HUES6 (cell line): ENCODE results near the gene GIGYF2.
"Not testable (repeated sequence)": the region's sequence is repeated elsewhere in the genome, so short reads cannot be mapped to it uniquely, and the experiment has no call there.

ENCODE experiments used
- H3K27ac ChIP-seq: 2 replicates; pipeline ENCODE4 v1.7.0; 2013; ENCODE audit warnings: low read depth, mild to moderate bottlenecking, low read length, inconsistent platforms
- H3K27me3 ChIP-seq: 2 replicates; pipeline ENCODE4 v1.6.1; 2013; ENCODE audit warnings: low read length; ENCODE audit not compliant: control insufficient read depth, insufficient read depth
- H3K36me3 ChIP-seq: 2 replicates; pipeline ENCODE4 v1.6.1; 2013; ENCODE audit warnings: low read length; ENCODE audit not compliant: control insufficient read depth, insufficient read depth
- H3K4me1 ChIP-seq: 2 replicates; pipeline ENCODE4 v1.6.1; 2013; ENCODE audit warnings: low read length; ENCODE audit not compliant: control insufficient read depth, insufficient read depth
- H3K4me3 ChIP-seq: 2 replicates; pipeline ENCODE4 v1.5.1; 2013; ENCODE audit warnings: low read depth, low read length
- H3K9ac ChIP-seq: one replicate; pipeline ENCODE4 v1.6.1; 2013; ENCODE audit warnings: mild to moderate bottlenecking, low read length
- H3K9me3 ChIP-seq: 2 replicates; pipeline ENCODE4 v1.6.1; 2013; ENCODE audit warnings: low read depth, low read length; ENCODE audit not compliant: control insufficient read depth, insufficient read depth

The GIGYF2 gene

DNA sequence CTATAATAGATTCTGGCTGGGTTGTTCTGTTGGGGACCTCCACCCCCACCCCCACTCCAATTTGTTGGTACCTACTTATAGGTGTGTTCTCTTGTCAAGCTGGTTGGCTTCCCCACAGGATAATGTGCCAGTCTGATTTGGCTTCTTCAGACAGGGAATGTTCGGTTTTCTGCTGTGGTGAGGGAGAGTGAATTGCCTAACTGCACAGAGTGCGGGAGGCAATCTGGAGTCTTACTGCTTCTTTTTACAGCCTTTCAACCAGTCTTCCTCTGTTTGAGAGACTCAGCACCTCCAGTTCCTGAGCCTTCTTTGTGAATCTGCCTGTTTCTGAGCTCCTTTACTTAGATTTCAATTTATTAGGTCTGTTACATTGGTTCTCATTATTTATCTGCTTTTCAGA lies 145.6 kb downstream of the GIGYF2 start:
- no peaks in the 10 kb centered on the region for H3K27me3 ChIP-seq
- H3K9ac ChIP-seq: no peak overlapping the region
- peaks cover 9% of the 10 kb centered on the region for H3K4me1 ChIP-seq
- H3K36me3 ChIP-seq: peaks cover 79% of the 10 kb centered on the region
- no peak overlapping the region for H3K4me3 ChIP-seq
- H3K27ac ChIP-seq: no peak overlapping the region; the same call in 1 of the 2 replicates
- no peaks in the 10 kb centered on the region for H3K9me3 ChIP-seq

DNA sequence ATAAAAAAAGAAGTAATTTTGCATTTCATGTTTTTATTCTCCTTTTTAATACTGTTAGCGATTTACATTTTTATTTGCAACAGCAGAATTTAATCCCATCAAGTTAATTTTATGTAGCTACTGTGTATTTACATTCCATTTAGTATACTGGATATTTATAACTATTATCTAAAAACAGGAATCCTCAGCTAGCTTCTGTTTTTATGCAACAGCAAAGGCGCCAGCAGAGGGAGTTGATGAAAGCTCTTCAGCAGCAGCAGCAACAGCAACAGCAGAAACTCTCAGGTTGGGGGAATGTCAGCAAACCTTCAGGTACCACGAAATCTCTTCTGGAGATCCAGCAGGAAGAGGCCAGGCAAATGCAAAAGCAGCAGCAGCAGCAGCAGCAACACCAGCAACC lies 146.7 kb downstream of the GIGYF2 start:
- Histone ChIP-seq H3K9me3 (no peaks in the 10 kb centered on the region), H3K4me3 (no peak overlapping the region), H3K27me3 (no peaks in the 10 kb centered on the region), H3K36me3 (peaks cover 85% of the 10 kb centered on the region), H3K4me1 (no peaks in the 10 kb centered on the region), H3K27ac (no peak overlapping the region), H3K9ac (no peak overlapping the region)

DNA sequence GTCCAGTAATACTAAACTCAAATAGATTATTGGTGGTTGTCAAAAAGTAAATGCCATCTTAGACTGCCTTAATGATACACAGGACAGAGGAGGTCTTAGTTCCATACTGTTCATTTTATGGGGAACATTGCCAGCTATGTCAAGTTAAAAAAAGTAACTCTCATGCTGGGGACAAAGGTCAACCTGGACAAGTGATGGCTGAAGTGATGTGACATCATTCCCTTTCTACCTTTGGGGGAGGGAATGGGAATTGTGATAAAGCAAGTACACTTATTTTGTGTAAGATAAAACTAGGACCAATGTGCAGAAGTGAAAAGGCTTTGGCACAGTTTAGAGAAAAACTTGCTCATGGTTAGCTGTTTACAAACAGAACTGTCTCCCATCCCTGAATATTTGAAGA lies 148.9 kb downstream of the GIGYF2 start:
- H3K36me3 ChIP-seq: peaks cover 87% of the 10 kb centered on the region
- H3K9me3 ChIP-seq: no peaks in the 10 kb centered on the region
- no peaks in the 10 kb centered on the region for H3K4me1 ChIP-seq
- H3K4me3 ChIP-seq: no peak overlapping the region
- H3K9ac ChIP-seq: no peak overlapping the region
- no peaks in the 10 kb centered on the region for H3K27me3 ChIP-seq
- no peak overlapping the region for H3K27ac ChIP-seq

DNA sequence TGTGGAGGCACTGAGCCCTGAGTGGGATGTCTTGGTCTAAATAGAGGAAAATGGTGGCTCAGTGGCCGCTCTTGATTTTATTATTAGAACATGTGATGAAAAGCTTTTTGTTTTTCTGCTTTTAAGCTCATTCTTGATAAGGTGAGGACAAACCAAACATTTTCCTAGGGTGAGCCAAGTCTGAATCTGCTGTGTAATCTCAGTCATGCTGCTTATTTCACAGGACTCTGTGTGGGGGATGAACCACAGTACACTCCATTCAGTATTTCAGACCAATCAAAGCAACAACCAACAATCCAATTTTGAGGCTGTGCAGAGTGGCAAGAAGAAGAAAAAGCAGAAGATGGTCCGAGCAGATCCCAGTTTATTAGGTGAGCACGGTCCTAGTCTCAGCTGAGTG lies 152.9 kb downstream of the GIGYF2 start:
- Histone ChIP-seq H3K36me3 (peaks cover 74% of the 10 kb centered on the region), H3K9ac (no peak overlapping the region)

DNA sequence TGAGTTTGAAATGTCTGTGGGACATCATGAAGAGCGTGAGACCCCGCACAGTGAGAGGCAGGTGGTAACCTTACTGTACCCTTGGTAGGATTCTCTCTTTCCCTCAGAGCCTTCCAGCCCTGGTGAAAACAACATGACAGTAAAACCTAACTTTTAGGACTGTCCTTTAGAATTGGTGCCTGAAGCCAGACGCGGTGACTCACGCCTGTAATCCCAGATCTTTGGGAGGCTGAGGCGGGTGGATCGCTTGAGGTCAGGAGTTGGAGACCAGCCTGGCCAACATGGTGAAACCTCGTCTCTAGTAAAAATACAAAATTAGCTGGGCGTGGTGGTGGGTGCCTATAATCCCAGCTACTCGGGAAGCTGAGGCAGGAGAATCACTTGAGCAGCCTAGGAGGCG lies 154.9 kb downstream of the GIGYF2 start:
- H3K9me3 ChIP-seq, H3K4me1 ChIP-seq, H3K9ac ChIP-seq, H3K4me3 ChIP-seq, H3K27me3 ChIP-seq, H3K27ac ChIP-seq: not testable (repeated sequence)
- peaks cover 67% of the 10 kb centered on the region for H3K36me3 ChIP-seq

More for the DNA sequence above, 152.9 kb downstream of the GIGYF2 start:
- no peaks in the 10 kb centered on the region for H3K9me3 ChIP-seq
- H3K27me3 ChIP-seq: no peaks in the 10 kb centered on the region
- H3K4me1 ChIP-seq: no peaks in the 10 kb centered on the region
- H3K27ac ChIP-seq: no peak overlapping the region
- no peak overlapping the region for H3K4me3 ChIP-seq

DNA sequence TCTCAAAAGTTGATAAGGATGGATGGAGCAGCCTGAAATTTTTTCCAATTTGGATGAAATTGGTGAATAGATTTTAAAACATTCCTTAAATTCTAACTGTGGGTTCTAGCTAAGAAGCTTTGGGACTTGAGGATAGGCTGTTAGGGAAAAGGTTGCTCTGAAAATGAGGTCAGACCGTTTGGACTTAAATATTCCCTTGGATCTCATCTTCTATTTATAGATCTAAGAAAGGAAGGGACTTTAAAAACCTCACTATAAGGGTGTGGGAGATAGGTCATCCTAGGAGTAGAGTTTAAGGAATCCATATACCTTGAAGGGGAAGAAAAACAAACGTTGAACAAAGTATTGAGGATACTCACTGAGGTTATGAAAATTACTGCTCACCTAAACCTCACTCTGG lies 155.5 kb downstream of the GIGYF2 start:
- peaks cover 67% of the 10 kb centered on the region for H3K36me3 ChIP-seq
- no peak overlapping the region for H3K27ac ChIP-seq
- no peaks in the 10 kb centered on the region for H3K9me3 ChIP-seq
- H3K4me1 ChIP-seq: no peaks in the 10 kb centered on the region
- H3K4me3 ChIP-seq: no peak overlapping the region
- H3K9ac ChIP-seq: no peak overlapping the region
- no peaks in the 10 kb centered on the region for H3K27me3 ChIP-seq

DNA sequence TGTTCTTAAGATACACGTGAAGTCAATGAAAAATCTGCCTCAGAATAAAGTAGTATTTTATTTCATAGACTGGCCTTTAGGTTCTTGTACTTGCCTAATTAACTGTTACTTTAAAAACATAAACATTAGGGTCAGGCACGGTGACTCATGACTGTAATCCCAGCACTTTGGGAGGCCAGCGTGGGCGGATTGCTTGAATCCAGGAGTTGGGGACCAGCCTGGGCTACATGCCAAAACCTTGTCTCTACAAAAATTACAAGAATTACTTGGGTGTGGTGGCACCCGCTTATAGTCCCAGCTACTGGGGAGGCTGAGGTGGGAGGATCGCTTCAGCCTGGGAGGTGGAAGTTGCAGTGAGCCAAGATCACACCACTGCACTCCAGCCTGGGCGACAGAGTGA lies 157.0 kb downstream of the GIGYF2 start:
- no peak overlapping the region for H3K4me3 ChIP-seq
- no peak overlapping the region for H3K9ac ChIP-seq
- H3K9me3 ChIP-seq: no peaks in the 10 kb centered on the region
- H3K27me3 ChIP-seq: no peaks in the 10 kb centered on the region
- no peaks in the 10 kb centered on the region for H3K4me1 ChIP-seq
- H3K27ac ChIP-seq: no peak overlapping the region
- H3K36me3 ChIP-seq: peaks cover 67% of the 10 kb centered on the region

DNA sequence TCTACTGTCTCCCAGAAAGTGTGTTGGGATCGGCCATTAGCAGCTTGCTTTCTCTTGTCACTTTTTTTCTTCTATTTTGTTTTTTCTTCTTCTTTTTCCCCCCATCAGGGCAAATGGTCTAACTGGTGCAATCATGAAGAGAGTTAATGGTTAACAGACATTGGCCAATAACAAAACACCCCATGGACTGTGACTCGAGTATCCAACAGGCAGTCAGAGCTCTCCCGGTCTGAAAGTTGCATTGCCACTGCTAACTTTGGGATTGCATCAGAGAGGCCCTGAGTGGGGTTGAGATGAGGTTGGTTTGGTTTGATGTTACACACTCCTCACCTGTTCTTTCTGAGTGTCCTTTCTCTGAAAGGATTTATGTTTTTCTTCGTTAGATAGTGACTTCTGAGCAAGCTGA lies 160.0 kb downstream of the GIGYF2 start:
- Histone ChIP-seq H3K4me3 (no peak overlapping the region), H3K4me1 (no peaks in the 10 kb centered on the region), H3K27me3 (no peaks in the 10 kb centered on the region), H3K9me3 (no peaks in the 10 kb centered on the region), H3K36me3 (peaks cover 57% of the 10 kb centered on the region), H3K27ac (no peak overlapping the region), H3K9ac (no peak overlapping the region)

DNA sequence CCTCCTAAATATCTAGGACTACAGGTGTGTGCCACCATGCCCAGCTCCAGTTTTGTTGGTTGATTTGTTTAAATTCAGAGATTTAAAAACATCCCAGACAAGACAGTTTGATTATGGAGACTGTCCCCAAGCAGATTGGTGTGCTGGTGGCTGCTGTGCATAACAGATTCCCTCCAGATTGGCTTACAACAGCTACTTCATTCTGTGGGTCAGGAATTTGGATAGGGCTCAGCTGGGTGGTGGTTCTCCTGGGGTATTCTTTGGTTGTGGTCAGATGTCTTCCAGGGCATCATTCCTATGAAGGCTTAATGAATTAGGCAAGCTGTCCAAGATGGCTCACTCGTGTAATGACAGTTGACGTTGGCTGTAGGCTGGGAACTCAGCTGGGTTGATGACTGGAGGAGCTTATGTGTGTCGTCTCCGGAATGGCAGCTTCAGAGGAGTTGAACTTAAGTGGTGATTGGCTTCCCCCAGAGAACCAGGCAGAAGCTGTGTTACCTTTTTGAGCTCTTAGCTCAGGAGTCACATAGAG lies 162.3 kb downstream of the GIGYF2 start:
- no peaks in the 10 kb centered on the region for H3K27me3 ChIP-seq
- H3K36me3 ChIP-seq: peaks cover 49% of the 10 kb centered on the region
- H3K27ac ChIP-seq: no peak overlapping the region
- no peak overlapping the region for H3K4me3 ChIP-seq
- no peak overlapping the region for H3K9ac ChIP-seq
- no peaks in the 10 kb centered on the region for H3K9me3 ChIP-seq
- H3K4me1 ChIP-seq: no peaks in the 10 kb centered on the region

DNA sequence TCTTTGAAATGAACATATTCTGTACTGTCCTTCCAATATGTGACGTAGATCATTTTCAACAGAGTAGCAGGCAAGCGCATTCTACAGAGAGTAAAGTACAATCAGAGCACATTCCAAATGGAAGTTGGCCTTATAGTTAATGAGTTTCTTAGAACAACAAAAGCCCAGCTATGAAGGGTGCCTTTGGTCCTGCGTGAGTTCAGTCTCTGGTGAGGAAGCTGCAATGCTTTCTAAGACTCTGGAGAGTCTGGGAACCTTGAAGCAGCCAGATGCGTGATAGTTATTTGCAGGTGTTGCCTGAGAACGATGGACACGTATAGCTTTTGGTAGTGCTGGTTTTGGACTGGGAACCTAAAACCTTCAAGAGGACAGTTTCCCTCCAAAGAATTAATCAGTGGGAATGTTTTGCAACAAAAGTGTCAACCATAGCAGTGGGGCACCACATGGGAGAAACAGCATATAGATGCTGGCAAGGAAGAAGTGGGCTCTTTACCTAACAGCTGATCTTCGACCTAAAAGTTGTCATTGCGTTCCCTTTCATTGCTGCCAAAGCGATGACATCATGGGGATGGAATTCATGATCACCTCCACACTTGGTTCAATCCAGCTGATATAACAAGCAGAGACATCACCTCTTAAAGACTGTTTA lies 163.6 kb downstream of the GIGYF2 start:
- peaks cover 46% of the 10 kb centered on the region for H3K36me3 ChIP-seq
- no peaks in the 10 kb centered on the region for H3K9me3 ChIP-seq
- no peaks in the 10 kb centered on the region for H3K4me1 ChIP-seq
- H3K27ac ChIP-seq: no peak overlapping the region
- no peak overlapping the region for H3K9ac ChIP-seq
- no peak overlapping the region for H3K4me3 ChIP-seq
- H3K27me3 ChIP-seq: no peaks in the 10 kb centered on the region

DNA sequence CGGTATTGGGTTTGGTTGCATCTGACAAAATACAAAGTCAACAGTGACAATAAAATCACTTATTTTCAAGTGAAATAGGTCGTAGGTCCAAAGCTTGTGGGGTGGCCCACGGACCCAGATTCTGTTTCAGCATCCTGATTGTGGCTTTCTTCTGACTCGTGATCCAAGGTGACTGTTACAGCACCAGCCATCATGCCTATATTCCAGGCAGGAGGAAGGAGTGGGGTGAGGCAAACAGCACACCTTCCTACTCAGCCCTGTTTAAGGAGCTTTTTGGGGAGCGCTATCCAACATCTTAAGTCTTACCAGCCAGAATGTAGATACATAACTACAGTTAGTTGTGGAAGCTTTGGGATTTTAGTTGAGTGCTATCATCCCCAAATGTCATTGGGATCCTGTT lies 164.2 kb downstream of the GIGYF2 start:
- Histone ChIP-seq H3K4me1 (no peaks in the 10 kb centered on the region), H3K4me3 (no peak overlapping the region), H3K27me3 (no peaks in the 10 kb centered on the region), H3K27ac (no peak overlapping the region), H3K9me3 (no peaks in the 10 kb centered on the region), H3K36me3 (peaks cover 43% of the 10 kb centered on the region), H3K9ac (no peak overlapping the region)
